HCT116 (cell line): ENCODE data around the gene LIN7C. TPM values are rescaled to one million over a fixed set of nuclear protein-coding genes. Genes with fewer than 3 reads are reported as not detected.

Experiments used
- ATAC-seq: fragments of 200-7000 bp; cut with Tn5 transposase; 2 replicates; pipeline ENCODE4 v1.9.1; 2020; ENCODE audit warnings: mild to moderate bottlenecking, moderate library complexity
- BruUV-seq: library from RNA; stranded (reverse); fragments of 400-500 nt; replicated peaks from 2 replicates; lab custom pipeline; 2021; lab: Mats Ljungman, UMichigan
- CTCF ChIA-PET: fragments of 300-600 bp; sonication (Branson Sonifier 250); formaldehyde crosslinking; loops from one replicate; lab custom pipeline; 2021; ENCODE audit warnings: antibody characterized with exemption; lab: Charles Lee
- POLR2A ChIA-PET: fragments of 300-600, 350-600 bp; sonication (Branson Sonifier 250); formaldehyde crosslinking; loops from one replicate; lab custom pipeline; 2021; ENCODE audit warnings: antibody characterized with exemption; lab: Charles Lee
- RAD21 ChIA-PET, 2 experiments: fragments of 300-600 bp; sonication (Branson Sonifier 250); formaldehyde crosslinking; loops; one replicate each; lab custom pipeline; 2023; ENCODE audit warnings: low total read pairs in 2 of 2; ENCODE audit not compliant: uncharacterized antibody in 2 of 2, unreplicated experiment in 2 of 2, low non-redundant PET in 1 of 2; lab: Charles Lee
- DNase-seq: peaks from one replicate; pipeline ENCODE4 v3.0.0-alpha.2; 2010; ENCODE audit warnings: low read depth, low spot score
- H2AFZ ChIP-seq: fragments of 200-600 bp; shearing (Covaris generic), sonication (generic); 2 replicates; pipeline ENCODE4 v1.6.1; 2017; ENCODE audit warnings: low read depth, mixed run types, mixed read lengths, antibody characterized with exemption, low read length; ENCODE audit not compliant: poor library complexity, severe bottlenecking
- H3K27ac ChIP-seq: 2 replicates; pipeline ENCODE4 v1.5.1; 2012; ENCODE audit warnings: low read depth, low read length
- H3K27me3 ChIP-seq: fragments of 200-600 bp; sonication (generic); 2 replicates; pipeline ENCODE4 v1.6.1; 2016; ENCODE audit warnings: mixed run types, low read length, mixed read lengths; ENCODE audit not compliant: insufficient read depth
- H3K36me3 ChIP-seq, 2 experiments: fragments of 200-500 bp in 1 of 2; fragments of 200-600 bp in 1 of 2; sonication (Bioruptor generic) in 1 of 2; sonication (generic) in 1 of 2; 2 replicates each; pipeline versions ENCODE4 v1.5.1 to v1.6.1; 2014 to 2016; ENCODE audit warnings: low read length in 2 of 2, inconsistent platforms in 1 of 2, mixed read lengths in 1 of 2, mixed run types in 1 of 2; ENCODE audit not compliant: insufficient read depth in 2 of 2, control insufficient read depth in 1 of 2
- H3K4me1 ChIP-seq, 2 experiments: fragments of 200-600 bp in 1 of 2; sonication (generic) in 1 of 2; 2 replicates each; pipeline versions ENCODE4 v1.5.1 to v1.6.1; 2012 to 2017; ENCODE audit warnings: low read length in 2 of 2, inconsistent platforms in 1 of 2, mild to moderate bottlenecking in 1 of 2, mixed read lengths in 1 of 2, mixed run types in 1 of 2, moderate library complexity in 1 of 2; ENCODE audit not compliant: insufficient read depth in 2 of 2, control insufficient read depth in 1 of 2
- H3K4me2 ChIP-seq: fragments of 200-600 bp; sonication (generic); 2 replicates; pipeline ENCODE4 v1.6.1; 2017; ENCODE audit warnings: mixed run types, low read length, mixed read lengths
- H3K4me3 ChIP-seq, 2 experiments: fragments of 200-600 bp in 1 of 2; sonication (generic) in 1 of 2; replicated peaks in 1 of 2; 2 replicates each; pipeline ENCODE4 v1.5.1; 2011 to 2016; ENCODE audit warnings: low read length in 2 of 2, control low read depth in 1 of 2, low read depth in 1 of 2, mild to moderate bottlenecking in 1 of 2, mixed read lengths in 1 of 2, mixed run types in 1 of 2
- H3K79me2 ChIP-seq: fragments of 200-600 bp; sonication (generic); 2 replicates; pipeline ENCODE4 v1.6.1; 2017; ENCODE audit warnings: mild to moderate bottlenecking, mixed run types, low read length, moderate library complexity, mixed read lengths; ENCODE audit not compliant: insufficient read depth
- H3K9ac ChIP-seq: fragments of 200-600 bp; sonication (generic); 2 replicates; pipeline ENCODE4 v1.6.1; 2016; ENCODE audit warnings: low read length, mixed read lengths
- H3K9me2 ChIP-seq: fragments of 200-600 bp; sonication (generic), shearing (Covaris generic); 2 replicates; pipeline ENCODE4 v1.6.1; 2017; ENCODE audit warnings: mixed run types, mild to moderate bottlenecking, moderate library complexity; ENCODE audit not compliant: insufficient read depth
- H3K9me3 ChIP-seq, 2 experiments: fragments of 200-500 bp in 1 of 2; fragments of 200-600 bp in 1 of 2; sonication (Bioruptor generic) in 1 of 2; sonication (generic) in 1 of 2; 2 replicates each; pipeline ENCODE4 v1.6.1; 2014 to 2017; ENCODE audit warnings: low read length in 2 of 2, mixed read lengths in 2 of 2, inconsistent platforms in 1 of 2, low read depth in 1 of 2, mild to moderate bottlenecking in 1 of 2, mixed run types in 1 of 2, moderate library complexity in 1 of 2; ENCODE audit not compliant: control insufficient read depth in 1 of 2, insufficient read depth in 1 of 2
- H4K20me1 ChIP-seq: fragments of 200-600 bp; sonication (generic), shearing (Covaris generic); 2 replicates; pipeline ENCODE4 v1.6.1; 2017; ENCODE audit warnings: mixed run types, mild to moderate bottlenecking, moderate library complexity; ENCODE audit not compliant: insufficient read depth
- CEBPB ChIP-seq: IDR thresholded peaks from 2 replicates; pipeline ENCODE4 v1.6.1; 2012; ENCODE audit warnings: low read depth
- EGR1 ChIP-seq: IDR thresholded peaks from 2 replicates; pipeline ENCODE4 v1.6.1; 2012; ENCODE audit warnings: low read depth
- ELF1 ChIP-seq: IDR thresholded peaks from 2 replicates; pipeline ENCODE4 v1.6.1; 2012; ENCODE audit warnings: low read depth, borderline replicate concordance
- RAD21 ChIP-seq: IDR thresholded peaks from 2 replicates; pipeline ENCODE4 v1.6.1; 2012; ENCODE audit warnings: low read depth, mild to moderate bottlenecking
- SIN3A ChIP-seq: IDR thresholded peaks from 2 replicates; pipeline ENCODE4 v1.6.1; 2012; ENCODE audit warnings: low read depth
- SP1 ChIP-seq: IDR thresholded peaks from 2 replicates; pipeline ENCODE4 v1.6.1; 2012; ENCODE audit warnings: low read depth
- ZNF274 ChIP-seq: fragments of 200-500 bp; sonication (Bioruptor generic); IDR thresholded peaks from 2 replicates; pipeline ENCODE4 v1.6.1; 2014; ENCODE audit warnings: mild to moderate bottlenecking, low read depth, low read length, inconsistent platforms
- intact Hi-C: fragments of 100-400 bp; cut with micrococcal nuclease; formaldehyde crosslinking; loops from 2 replicates; pipeline ENCODE4 v1.10.0; 2022
- total RNA-seq: library from RNA; stranded (reverse); gene quantifications from one replicate; pipeline ENCODE4 v1.2.1, GENCODE V29; 2021; ENCODE audit not compliant: unreplicated experiment
- TF ChIP-seq, protein P1 (sequence below): IDR thresholded peaks from 2 replicates; pipeline ENCODE4 v1.6.1; 2011; ENCODE audit warnings: mild to moderate bottlenecking, low read length, moderate library complexity; ENCODE audit not compliant: insufficient replicate concordance; ENCODE audit errors: extremely low read depth

The LIN7C gene
- total RNA-seq, 1 experiment from 2014 or later, result 48.2 TPM

DNA sequence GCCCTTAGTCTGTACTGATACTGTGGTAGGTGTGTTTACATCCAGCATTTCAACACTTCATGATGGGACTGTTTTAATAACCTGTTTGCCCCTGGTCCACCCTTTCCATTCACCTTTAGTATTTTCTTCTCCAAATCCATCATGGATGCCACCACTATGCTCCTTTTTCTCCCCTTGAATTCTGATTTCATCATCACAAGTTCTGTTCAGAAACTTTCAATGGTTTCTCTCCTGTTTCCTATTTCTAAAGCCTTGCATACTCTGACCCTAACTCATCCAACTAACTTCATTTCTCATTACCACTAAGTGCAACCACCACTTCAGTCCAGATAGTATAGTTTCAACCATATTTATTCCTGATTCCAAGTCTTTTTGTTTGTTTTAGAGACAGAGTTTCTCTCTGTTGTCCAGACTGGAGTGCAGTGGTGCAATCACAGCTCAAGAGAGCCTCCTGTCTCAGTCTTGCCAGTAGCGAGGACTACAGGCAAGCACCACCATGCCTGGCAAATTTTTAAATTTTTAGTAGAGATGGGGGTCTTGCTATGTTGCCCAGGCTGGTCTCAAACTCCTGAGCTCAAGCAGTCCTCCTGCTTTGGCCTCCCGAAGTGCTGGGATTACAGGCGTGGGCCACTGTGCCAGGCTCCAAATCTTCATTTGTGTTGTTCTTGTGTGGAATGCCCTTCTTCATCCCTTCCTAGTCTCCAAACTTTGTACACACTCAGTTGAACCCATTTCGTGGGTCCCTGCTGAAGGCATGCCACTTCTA is 1.2 kb upstream of the LIN7C start:
- peak overlapping the region; percentile 76; the same call in 1 of the 2 replicates for H3K27ac ChIP-seq
- intact Hi-C loops, result loop anchor here (5.0 kb wide), 1 partner anchor 1825 kb away; no protein-coding TSS in a partner anchor

More for the DNA sequence above, 1.2 kb upstream of the LIN7C start:
- peaks cover 5 to 16% of the 10 kb centered on the region in 2 experiments; a peak in 3 of 4 replicates for H3K4me1 ChIP-seq
- H3K9me2 ChIP-seq, result no peaks in the 10 kb centered on the region
- ATAC-seq (no peak), DNase-seq (no peak)
- POLR2A ChIA-PET, result interaction anchor here (0.9 kb wide), 1 partner anchor 11 kb away, joined by 5 read pairs; no protein-coding TSS in a partner anchor
- peak overlapping the region; percentile 91 for H3K4me2 ChIP-seq
- H3K9ac ChIP-seq, result peak overlapping the region; percentile 93
- no peak overlapping the region for H2AFZ ChIP-seq
- H3K79me2 ChIP-seq, result peaks cover 54% of the 10 kb centered on the region
- BruUV-seq, result no TSS peak
- H3K4me3 ChIP-seq, result peak overlapping the region; percentile 89 to 94
- TF ChIP-seq SP1, result no peak
- TF ChIP-seq CEBPB, result no peak
- TF ChIP-seq, protein P1, sequence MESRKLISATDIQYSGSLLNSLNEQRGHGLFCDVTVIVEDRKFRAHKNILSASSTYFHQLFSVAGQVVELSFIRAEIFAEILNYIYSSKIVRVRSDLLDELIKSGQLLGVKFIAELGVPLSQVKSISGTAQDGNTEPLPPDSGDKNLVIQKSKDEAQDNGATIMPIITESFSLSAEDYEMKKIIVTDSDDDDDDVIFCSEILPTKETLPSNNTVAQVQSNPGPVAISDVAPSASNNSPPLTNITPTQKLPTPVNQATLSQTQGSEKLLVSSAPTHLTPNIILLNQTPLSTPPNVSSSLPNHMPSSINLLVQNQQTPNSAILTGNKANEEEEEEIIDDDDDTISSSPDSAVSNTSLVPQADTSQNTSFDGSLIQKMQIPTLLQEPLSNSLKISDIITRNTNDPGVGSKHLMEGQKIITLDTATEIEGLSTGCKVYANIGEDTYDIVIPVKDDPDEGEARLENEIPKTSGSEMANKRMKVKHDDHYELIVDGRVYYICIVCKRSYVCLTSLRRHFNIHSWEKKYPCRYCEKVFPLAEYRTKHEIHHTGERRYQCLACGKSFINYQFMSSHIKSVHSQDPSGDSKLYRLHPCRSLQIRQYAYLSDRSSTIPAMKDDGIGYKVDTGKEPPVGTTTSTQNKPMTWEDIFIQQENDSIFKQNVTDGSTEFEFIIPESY, result no peak
- no peak for TF ChIP-seq RAD21
- no peak for TF ChIP-seq ZNF274
- TF ChIP-seq SIN3A, result no peak
- no peak for TF ChIP-seq EGR1
- TF ChIP-seq ELF1, result no peak
- no peaks in the 10 kb centered on the region for H3K27me3 ChIP-seq
- no peaks in the 10 kb centered on the region for H4K20me1 ChIP-seq
- no peaks in the 10 kb centered on the region for H3K9me3 ChIP-seq
- RAD21 ChIA-PET, result no interaction called here
- CTCF ChIA-PET, result interaction anchor here (1.9 kb wide), 1 partner anchor 11 kb away, joined by 5 read pairs; no protein-coding TSS in a partner anchor
- H3K36me3 ChIP-seq, result peaks cover 0 to 6% of the 10 kb centered on the region in 2 experiments; a peak in 1 of 4 replicates
